ENCODE measurements around the gene RPL23. TPM values are rescaled to one million over a fixed set of nuclear protein-coding genes. Genes with fewer than 3 reads are reported as not detected.

The RPL23 gene
- total RNA-seq (2014; rRNA removed; shearing (Covaris generic)), result 877 and 957 TPM in 2 replicates
- 4,267 and 4,484 TPM in 2 replicates for polyA plus RNA-seq (2016; fragmentation: Nextera tagmentation; extraction: Ambion mirVana)
- long read RNA-seq, transcript RPL23-207 (4 exons, 615 nt), result minor isoform, 5 of 643 reads
- long read RNA-seq, transcript RPL23-206 (5 exons, 2,821 nt), result major isoform, 587 of 643 reads
- long read RNA-seq, partial matches to known transcripts, result 41 of 643 reads
- long read RNA-seq, other reads (novel, unspliced or antisense), result 10 of 643 reads

GRCh38 chr17:38853292-38854219 is at the start of gene RPL23:
Gene RPL23, minus strand, starts transcription at chr17:38853721. Its CDS starts 11 bp downstream, at chr17:38853710.
- H3K4me3 ChIP-seq, result peak within 1 kb of the TSS; percentile 100
- H3K79me2 ChIP-seq (replicated peaks; ENCODE audit: insufficient read depth), result peaks cover 46% of the 10 kb centered on the region
- peaks cover 23% of the 10 kb centered on the region for H3K4me1 ChIP-seq (ENCODE audit: insufficient read depth)
- peak within 1 kb of the TSS; percentile 83 for H2AFZ ChIP-seq
- H4K20me1 ChIP-seq (replicated peaks; ENCODE audit: insufficient read depth), result peaks cover 45% of the 10 kb centered on the region
- peak within 1 kb of the TSS; percentile 100 for H3K27ac Mint-ChIP-seq
- peak within 1 kb of the TSS; percentile 100 for H3K4me2 ChIP-seq
- peak; percentile 87 for ATAC-seq
- no peaks in the 10 kb centered on the region for H3K9me2 ChIP-seq (ENCODE audit: insufficient read depth)
- peak; percentile 99 for DNase-seq (ENCODE audit: low spot score)
- peak within 1 kb of the TSS; percentile 88 for H3K27ac ChIP-seq (ENCODE audit: low read depth)
- peak within 1 kb of the TSS; percentile 100 for H3K4me3 Mint-ChIP-seq
- H3K36me3 Mint-ChIP-seq (ENCODE audit: low read depth), result peaks cover 53% of the 10 kb centered on the region
- H3K27me3 ChIP-seq (ENCODE audit: insufficient read depth), result no peaks in the 10 kb centered on the region
- H3K27me3 Mint-ChIP-seq (ENCODE audit: insufficient read depth, low read depth, poor library complexity), result peaks cover 12% of the 10 kb centered on the region
- H3K36me3 ChIP-seq (ENCODE audit: insufficient read depth), result peaks cover 45% of the 10 kb centered on the region
- peaks cover 18% of the 10 kb centered on the region; the same call in 2 of the 3 replicates for H3K4me1 Mint-ChIP-seq
- H3F3A ChIP-seq (replicated peaks; ENCODE audit: low read depth), result peaks cover 55% of the 10 kb centered on the region
- H3K9me3 Mint-ChIP-seq, result 0 out of 3 replicates have a peak, but pooled peaks cover 4% of the 10 kb centered on the region
- TF ChIP-seq EZH2phosphoT487 (IDR thresholded peaks at IDR 0.05; ENCODE audit: unreplicated experiment) (no peak), EZH2 (IDR thresholded peaks at IDR 0.05; ENCODE audit: low read depth, unreplicated experiment) (no peak), JUNB (IDR thresholded peaks at IDR 0.05; ENCODE audit: unreplicated experiment) (no peak), STAT1 (IDR thresholded peaks at IDR 0.05; ENCODE audit: unreplicated experiment) (no peak), CTCF (conservative IDR thresholded peaks at IDR 0.05; ENCODE audit: low read depth in 2 of 2) (no peak), ZNF114 (CRISPR knock-in tag; IDR thresholded peaks at IDR 0.05) (no peak), POLR2AphosphoS5 (IDR thresholded peaks at IDR 0.05; ENCODE audit: low read depth) (peak; percentile 99), REST (IDR thresholded peaks at IDR 0.05; ENCODE audit: unreplicated experiment) (no peak), ZNF331 (CRISPR knock-in tag; IDR thresholded peaks at IDR 0.05; ENCODE audit: low read depth) (no peak), NANOG (IDR thresholded peaks at IDR 0.05; ENCODE audit: borderline replicate concordance) (0 out of 2 replicates have a peak, but pooled peaks have one; percentile 12), ZNF462 (CRISPR knock-in tag; IDR thresholded peaks at IDR 0.05) (no peak), ETS1 (IDR thresholded peaks at IDR 0.05) (peak; percentile 72)

All from GM23338 (cell line).